ENCODE data around the gene KCTD19. TPM values are rescaled to one million over a fixed set of nuclear protein-coding genes. Genes with fewer than 3 reads are reported as not detected.

KCTD19 gene
- total and polyA plus RNA-seq, 10 donors = 0.16 to 0.73 (median 0.41) TPM; not detected in 2

DNA sequence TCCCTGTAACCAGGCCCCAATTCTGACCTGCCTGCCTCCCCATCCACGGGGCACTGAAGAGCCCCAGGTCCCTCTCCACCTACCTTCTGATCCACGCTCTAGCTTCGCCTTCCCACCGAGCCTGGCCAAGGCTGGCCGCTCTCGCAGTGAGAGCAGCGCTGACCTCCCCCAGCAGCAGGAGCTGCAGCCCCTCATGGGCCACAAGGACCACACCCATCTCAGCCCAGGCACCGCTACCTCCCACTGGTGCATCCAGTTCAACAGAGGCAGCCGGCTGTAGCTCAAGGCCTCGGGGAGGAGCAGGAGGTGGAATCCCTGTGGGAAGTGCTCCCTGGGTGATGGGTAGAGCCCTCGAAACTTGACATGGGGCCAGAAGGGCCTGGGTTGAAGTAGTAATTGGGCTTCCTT is 55.6 kb downstream of the KCTD19 start:
- no peaks in the 10 kb centered on the region for H3K9me3 ChIP-seq
- no peak overlapping the region for H3K27ac ChIP-seq
- intact Hi-C loops (cut with DNase I; ENCODE audit: low total_unique reads) = no loop called here
- TF ChIP-seq, protein P1, sequence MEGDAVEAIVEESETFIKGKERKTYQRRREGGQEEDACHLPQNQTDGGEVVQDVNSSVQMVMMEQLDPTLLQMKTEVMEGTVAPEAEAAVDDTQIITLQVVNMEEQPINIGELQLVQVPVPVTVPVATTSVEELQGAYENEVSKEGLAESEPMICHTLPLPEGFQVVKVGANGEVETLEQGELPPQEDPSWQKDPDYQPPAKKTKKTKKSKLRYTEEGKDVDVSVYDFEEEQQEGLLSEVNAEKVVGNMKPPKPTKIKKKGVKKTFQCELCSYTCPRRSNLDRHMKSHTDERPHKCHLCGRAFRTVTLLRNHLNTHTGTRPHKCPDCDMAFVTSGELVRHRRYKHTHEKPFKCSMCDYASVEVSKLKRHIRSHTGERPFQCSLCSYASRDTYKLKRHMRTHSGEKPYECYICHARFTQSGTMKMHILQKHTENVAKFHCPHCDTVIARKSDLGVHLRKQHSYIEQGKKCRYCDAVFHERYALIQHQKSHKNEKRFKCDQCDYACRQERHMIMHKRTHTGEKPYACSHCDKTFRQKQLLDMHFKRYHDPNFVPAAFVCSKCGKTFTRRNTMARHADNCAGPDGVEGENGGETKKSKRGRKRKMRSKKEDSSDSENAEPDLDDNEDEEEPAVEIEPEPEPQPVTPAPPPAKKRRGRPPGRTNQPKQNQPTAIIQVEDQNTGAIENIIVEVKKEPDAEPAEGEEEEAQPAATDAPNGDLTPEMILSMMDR (IDR thresholded peaks at IDR 0.05 in 8 of 11, conservative IDR thresholded peaks at IDR 0.05 in 3 of 11) = no peak
- TF ChIP-seq POLR2A (IDR thresholded peaks at IDR 0.05) (no peak), POLR2AphosphoS5 (IDR thresholded peaks at IDR 0.05) (peak in 2 of 3 donors; percentile 21 to 48)
- peak; percentile 66 for DNase-seq
- no peak overlapping the region for H3K4me3 ChIP-seq
- WGBS, 5 donors = 86 to 94% (median 91%) methylated on average over 9 to 11 of the region's 11 CpGs
- peaks cover 0 to 27% (median 6%) of the 10 kb centered on the region in 6 donors for H3K4me1 ChIP-seq
- H3K36me3 ChIP-seq = peaks cover 0 to 29% (median 0%) of the 10 kb centered on the region in 6 donors
- H3K27me3 ChIP-seq (replicated peaks in 1 of 7) = no peaks in the 10 kb centered on the region

DNA sequence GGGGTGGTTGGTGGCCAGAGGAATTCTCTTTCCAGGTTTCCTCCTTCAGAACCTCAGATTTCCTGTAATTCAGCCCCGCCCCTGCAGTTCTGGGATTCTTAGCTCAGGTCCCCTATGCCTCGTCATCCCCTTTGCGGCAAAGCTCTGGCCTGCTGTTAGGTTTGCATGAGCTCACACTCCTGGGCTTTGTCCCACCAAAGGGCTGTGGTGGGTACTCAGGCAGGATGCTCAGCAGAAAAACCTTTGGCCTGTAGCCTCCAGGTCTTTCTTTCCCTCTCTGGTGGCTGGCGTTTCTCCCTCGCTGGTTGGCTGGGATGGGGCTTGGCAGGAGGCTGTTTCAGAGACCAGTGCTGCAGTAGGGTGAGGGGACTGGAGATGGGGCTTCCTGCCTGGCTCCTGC is 56.8 kb downstream of the KCTD19 start:
- TF ChIP-seq POLR2A (IDR thresholded peaks at IDR 0.05) = no peak
- TF ChIP-seq POLR2AphosphoS5 (IDR thresholded peaks at IDR 0.05) = no peak
- TF ChIP-seq, protein P1 (IDR thresholded peaks at IDR 0.05 in 8 of 11, conservative IDR thresholded peaks at IDR 0.05 in 3 of 11) = no peak
- WGBS, 5 donors = 65 to 85% (median 77%) methylated on average over 5 of the region's 5 CpGs
- intact Hi-C loops (cut with DNase I; ENCODE audit: low total_unique reads) = loop anchor here (10.0 kb wide), 1 partner anchor 135 kb away; no protein-coding TSS in a partner anchor
- DNase-seq = no peak
- Histone ChIP-seq H3K9me3 (no peaks in the 10 kb centered on the region), H3K36me3 (peaks cover 0 to 21% (median 0%) of the 10 kb centered on the region in 6 donors), H3K4me3 (no peak overlapping the region), H3K27me3 (replicated peaks in 1 of 7) (no peaks in the 10 kb centered on the region), H3K4me1 (peaks cover 0 to 30% (median 6%) of the 10 kb centered on the region in 6 donors), H3K27ac (no peak overlapping the region)

DNA sequence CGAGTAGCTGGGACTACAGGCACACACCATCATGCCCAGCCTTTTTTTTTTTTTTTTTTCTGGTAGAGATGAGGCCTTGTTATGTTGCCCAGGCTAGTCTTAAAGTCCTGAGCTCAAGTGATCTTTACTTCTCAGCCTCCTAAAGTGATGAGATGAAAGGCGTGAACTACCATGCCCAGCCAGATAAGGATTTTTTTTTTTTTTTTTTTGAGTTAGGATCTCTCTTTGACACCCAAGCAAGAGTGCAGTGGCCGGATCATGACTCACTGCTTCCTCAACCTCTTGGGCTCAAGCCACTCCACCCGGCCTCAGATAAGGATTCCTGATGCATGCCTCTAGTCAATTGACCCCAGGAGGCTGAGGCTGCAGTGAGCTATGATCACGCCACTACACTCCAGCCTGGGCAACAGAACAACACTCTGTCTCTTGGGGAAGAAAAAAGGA is 58.4 kb downstream of the KCTD19 start:
- Histone ChIP-seq H3K27ac (peak overlapping the region in 2 of 8 donors; percentile 15 to 47), H3K4me1 (peaks cover 0 to 30% (median 6%) of the 10 kb centered on the region in 6 donors), H3K4me3 (no peak overlapping the region), H3K9me3 (no peaks in the 10 kb centered on the region), H3K36me3 (peaks cover 0 to 21% (median 0%) of the 10 kb centered on the region in 6 donors), H3K27me3 (replicated peaks in 1 of 7) (no peaks in the 10 kb centered on the region)
- WGBS, 5 donors = 61 to 82% (median 75%) methylated on average over 5 of the region's 5 CpGs
- TF ChIP-seq, protein P1 (IDR thresholded peaks at IDR 0.05 in 8 of 11, conservative IDR thresholded peaks at IDR 0.05 in 3 of 11) = no peak
- TF ChIP-seq POLR2AphosphoS5 (IDR thresholded peaks at IDR 0.05) = peak in 2 of 3 donors; percentile 45 to 68
- intact Hi-C loops (cut with DNase I; ENCODE audit: low total_unique reads) = loop anchor here (10.0 kb wide), 1 partner anchor 137 kb away; no protein-coding TSS in a partner anchor
- peak; percentile 73 for DNase-seq

GRCh38 chr16:67265834-67266233 is 60.7 kb downstream of the KCTD19 start:
- H3K4me1 ChIP-seq = peaks cover 0 to 30% (median 6%) of the 10 kb centered on the region in 6 donors
- peaks cover 0 to 1% (median 0%) of the 10 kb centered on the region in 6 donors for H3K36me3 ChIP-seq
- DNase-seq = no peak
- 50 to 64% (median 60%) methylated on average over 8 of the region's 8 CpGs for WGBS, 5 donors
- H3K27ac ChIP-seq = peak overlapping the region in 3 of 8 donors; percentile 5 to 55 (median 52)
- no peak overlapping the region for H3K4me3 ChIP-seq
- intact Hi-C loops (cut with DNase I; ENCODE audit: low total_unique reads) = loop anchor here (10.0 kb wide), 1 partner anchor 139 kb away; no protein-coding TSS in a partner anchor
- no peaks in the 10 kb centered on the region for H3K9me3 ChIP-seq
- TF ChIP-seq POLR2A (IDR thresholded peaks at IDR 0.05) (no peak), POLR2AphosphoS5 (IDR thresholded peaks at IDR 0.05) (peak in 1 of 3 donors; percentile 14)
- H3K27me3 ChIP-seq (replicated peaks in 1 of 7) = peaks cover 0 to 3% (median 0%) of the 10 kb centered on the region in 7 donors
